ENCODE measurements around the gene TMEM198. TPM values are rescaled to one million over a fixed set of nuclear protein-coding genes. Genes with fewer than 3 reads are reported as not detected.

TMEM198 gene
- total RNA-seq, 2 donors from 2014 or later: 4.5 to 5.3 TPM

DNA sequence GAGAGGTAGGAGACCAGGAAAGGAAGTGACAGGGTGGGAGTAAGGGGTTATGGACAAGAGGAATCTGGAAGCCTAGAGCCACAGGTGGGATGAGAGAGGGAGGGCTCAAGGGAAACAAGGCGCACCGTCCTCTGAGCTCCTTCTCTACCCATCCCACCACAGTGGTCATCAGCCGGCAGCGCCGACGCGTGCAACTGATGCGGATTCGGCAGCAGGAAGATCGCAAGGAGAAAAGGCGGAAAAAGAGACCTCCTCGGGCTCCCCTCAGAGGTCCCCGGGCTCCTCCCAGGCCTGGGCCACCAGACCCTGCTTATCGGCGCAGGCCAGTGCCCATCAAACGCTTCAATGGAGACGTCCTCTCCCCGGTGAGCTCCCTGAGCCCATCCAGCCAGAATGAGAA, 5.2 kb downstream of the TMEM198 start:
- DNase-seq (no peak), ATAC-seq (replicated peaks in 1 of 2) (no peak)
- H3K4me1 Mint-ChIP-seq (ENCODE audit: low read depth): peaks cover 20% of the 10 kb centered on the region
- H3K27ac Mint-ChIP-seq: no peak overlapping the region
- H3K36me3 Mint-ChIP-seq (ENCODE audit: insufficient read depth in 2 of 2): no peaks in the 10 kb centered on the region
- H3K4me3 Mint-ChIP-seq: no peak overlapping the region
- peaks cover 46% of the 10 kb centered on the region for H3K27me3 Mint-ChIP-seq (ENCODE audit: low read depth)
- H3K9me3 Mint-ChIP-seq: no peaks in the 10 kb centered on the region

DNA sequence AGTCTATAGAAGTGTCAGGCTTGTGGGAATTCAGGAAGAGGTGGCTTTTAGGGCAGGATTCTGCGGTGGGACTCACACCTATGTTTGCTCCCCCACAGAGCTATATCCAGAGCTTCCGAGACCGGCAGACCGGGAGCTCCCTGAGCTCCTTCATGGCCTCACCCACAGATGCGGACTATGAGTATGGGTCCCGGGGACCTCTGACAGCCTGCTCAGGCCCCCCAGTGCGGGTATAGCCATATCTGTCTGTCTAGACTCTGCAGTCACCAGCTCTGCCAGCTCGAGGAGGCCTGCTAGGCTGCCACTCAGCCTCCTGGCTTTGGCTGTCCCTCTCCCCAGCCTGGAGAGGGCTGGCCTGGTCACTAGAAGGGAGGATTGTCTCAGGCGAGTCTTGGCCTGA, 5.8 kb downstream of the TMEM198 start:
- DNase-seq: no peak
- ATAC-seq (replicated peaks in 1 of 2): no peak
- Mint-ChIP-seq H3K27me3 (ENCODE audit: low read depth) (peaks cover 42% of the 10 kb centered on the region), H3K27ac (no peak overlapping the region), H3K9me3 (no peaks in the 10 kb centered on the region), H3K4me1 (ENCODE audit: low read depth) (peaks cover 14% of the 10 kb centered on the region), H3K36me3 (ENCODE audit: insufficient read depth in 2 of 2) (no peaks in the 10 kb centered on the region), H3K4me3 (no peak overlapping the region)

DNA sequence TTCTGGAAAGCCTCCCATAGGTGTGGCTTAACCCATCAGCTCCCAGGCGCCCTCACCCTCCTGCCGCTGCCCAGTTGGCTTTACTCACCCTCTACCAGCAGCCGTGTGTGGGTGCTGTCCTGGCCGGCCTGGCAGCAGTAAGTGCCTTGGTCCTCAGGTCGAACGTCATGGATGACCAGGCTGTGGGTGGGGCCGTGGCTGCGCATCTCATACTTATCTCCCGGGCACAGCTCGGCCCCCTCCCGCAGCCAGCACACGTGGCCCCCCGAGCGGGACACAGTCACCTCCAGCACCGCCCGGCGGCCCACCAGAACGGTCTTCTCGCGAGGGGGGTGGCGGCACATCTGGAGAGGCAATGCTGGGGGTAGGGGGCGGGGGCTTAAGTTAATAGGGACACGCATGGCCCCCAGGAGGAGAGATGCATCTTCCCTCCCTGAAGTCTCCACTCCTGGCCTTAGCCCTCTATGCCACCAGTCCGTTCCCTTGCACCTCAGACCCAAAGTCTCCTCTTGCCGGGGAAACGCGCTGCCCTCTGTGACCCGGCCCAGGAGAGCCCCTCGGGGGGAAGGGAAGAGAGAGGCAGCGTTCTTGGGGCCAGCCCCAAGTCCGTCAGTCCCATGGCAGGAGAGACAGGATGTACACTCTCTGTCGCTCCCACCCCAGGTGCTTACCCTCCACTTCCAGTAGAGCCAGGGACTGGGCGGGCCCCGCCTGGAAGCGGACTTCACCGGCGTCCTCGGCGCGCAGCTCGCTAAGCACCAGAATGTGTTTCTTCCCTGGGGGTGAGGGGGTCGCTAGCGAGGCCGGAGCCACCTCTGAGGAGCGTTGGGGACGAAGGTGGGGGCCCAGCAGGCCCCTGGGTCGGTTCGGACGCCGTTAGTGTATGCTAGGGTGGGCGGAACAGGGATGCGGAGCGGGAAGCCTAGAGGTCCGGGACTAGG, 7.9 kb downstream of the TMEM198 start:
- peaks cover 10% of the 10 kb centered on the region for H3K4me1 Mint-ChIP-seq (ENCODE audit: low read depth)
- H3K36me3 Mint-ChIP-seq (ENCODE audit: insufficient read depth in 2 of 2): no peaks in the 10 kb centered on the region
- DNase-seq (peak in 1 of 2 donors; percentile 19), ATAC-seq (replicated peaks in 1 of 2) (peak in 1 of 2 donors; percentile 46)
- H3K9me3 Mint-ChIP-seq: no peaks in the 10 kb centered on the region
- peak overlapping the region; percentile 87 to 91 for H3K4me3 Mint-ChIP-seq
- peaks cover 26% of the 10 kb centered on the region for H3K27me3 Mint-ChIP-seq (ENCODE audit: low read depth)
- no peak overlapping the region for H3K27ac Mint-ChIP-seq

- DNase-seq: peak; percentile 89 to 91
- Mint-ChIP-seq H3K36me3 (ENCODE audit: insufficient read depth in 2 of 2) (no peaks in the 10 kb centered on the region), H3K4me3 (peak overlapping the region; percentile 87 to 91), H3K9me3 (no peaks in the 10 kb centered on the region), H3K4me1 (ENCODE audit: low read depth) (peaks cover 10% of the 10 kb centered on the region), H3K27me3 (ENCODE audit: low read depth) (peaks cover 26% of the 10 kb centered on the region), H3K27ac (no peak overlapping the region)
- ATAC-seq (replicated peaks in 1 of 2): peak; percentile 90 to 93
These were observed 8.7 kb downstream of the TMEM198 start for GRCh38 chr2:219552382-219553167.

GRCh38 chr2:219553168-219553417, 9.3 kb downstream of the TMEM198 start:
- H3K36me3 Mint-ChIP-seq (ENCODE audit: insufficient read depth in 2 of 2): no peaks in the 10 kb centered on the region
- H3K4me3 Mint-ChIP-seq: peak overlapping the region in 1 of 2 donors; percentile 31
- no peak overlapping the region for H3K27ac Mint-ChIP-seq
- DNase-seq (no peak), ATAC-seq (replicated peaks in 1 of 2) (no peak)
- H3K4me1 Mint-ChIP-seq (ENCODE audit: low read depth): peaks cover 10% of the 10 kb centered on the region
- no peaks in the 10 kb centered on the region for H3K9me3 Mint-ChIP-seq
- H3K27me3 Mint-ChIP-seq (ENCODE audit: low read depth): peaks cover 26% of the 10 kb centered on the region

DNA sequence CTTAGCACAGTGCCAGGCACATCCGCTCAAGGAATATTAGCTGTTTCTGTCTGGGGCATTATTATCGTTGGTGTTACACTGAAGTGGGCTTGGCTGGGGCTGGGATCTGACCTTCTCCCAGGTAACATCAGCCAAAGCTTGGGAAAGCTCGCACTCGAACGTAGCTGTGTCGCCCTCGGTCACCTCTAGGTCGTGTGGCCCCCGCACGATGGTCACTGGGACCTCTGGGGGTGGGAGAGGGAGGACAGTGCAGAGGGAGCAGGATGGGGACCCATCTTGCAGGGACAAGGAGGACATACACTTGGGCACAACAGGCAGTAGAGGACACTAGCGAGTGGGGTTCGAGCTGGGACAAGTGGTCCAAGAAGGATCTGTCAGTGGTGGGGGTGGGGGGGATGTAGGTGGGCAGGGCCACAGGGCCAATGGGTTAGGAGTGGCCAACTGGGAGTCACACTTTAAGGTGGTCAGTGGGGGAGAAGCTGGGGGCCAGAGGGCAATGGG, 9.7 kb downstream of the TMEM198 start:
- peaks cover 26% of the 10 kb centered on the region for H3K27me3 Mint-ChIP-seq (ENCODE audit: low read depth)
- H3K27ac Mint-ChIP-seq: no peak overlapping the region
- DNase-seq: no peak
- ATAC-seq (replicated peaks in 1 of 2): no peak
- H3K4me1 Mint-ChIP-seq (ENCODE audit: low read depth): peaks cover 10% of the 10 kb centered on the region
- H3K9me3 Mint-ChIP-seq: no peaks in the 10 kb centered on the region
- peak overlapping the region; percentile 31 to 39 for H3K4me3 Mint-ChIP-seq
- H3K36me3 Mint-ChIP-seq (ENCODE audit: insufficient read depth in 2 of 2): no peaks in the 10 kb centered on the region

- DNase-seq (no peak), ATAC-seq (replicated peaks in 1 of 2) (no peak)
- Mint-ChIP-seq H3K27me3 (ENCODE audit: low read depth) (peaks cover 26% of the 10 kb centered on the region), H3K36me3 (ENCODE audit: insufficient read depth in 2 of 2) (no peaks in the 10 kb centered on the region), H3K27ac (no peak overlapping the region), H3K4me1 (ENCODE audit: low read depth) (peaks cover 10% of the 10 kb centered on the region), H3K9me3 (no peaks in the 10 kb centered on the region), H3K4me3 (no peak overlapping the region)
These were observed 10.5 kb downstream of the TMEM198 start for GRCh38 chr2:219554350-219554749.

GRCh38 chr2:219555956-219556355, 12.1 kb downstream of the TMEM198 start:
- Mint-ChIP-seq H3K4me3 (no peak overlapping the region), H3K9me3 (no peaks in the 10 kb centered on the region), H3K27me3 (ENCODE audit: low read depth) (peaks cover 22% of the 10 kb centered on the region), H3K36me3 (ENCODE audit: insufficient read depth in 2 of 2) (no peaks in the 10 kb centered on the region), H3K4me1 (ENCODE audit: low read depth) (peaks cover 6% of the 10 kb centered on the region), H3K27ac (no peak overlapping the region)
- no peak for DNase-seq
- no peak for ATAC-seq (replicated peaks in 1 of 2)

GRCh38 chr2:219556413-219556812, 12.6 kb downstream of the TMEM198 start:
- H3K27ac Mint-ChIP-seq: no peak overlapping the region
- no peaks in the 10 kb centered on the region for H3K9me3 Mint-ChIP-seq
- H3K27me3 Mint-ChIP-seq (ENCODE audit: low read depth): peaks cover 17% of the 10 kb centered on the region
- H3K4me3 Mint-ChIP-seq: no peak overlapping the region
- ATAC-seq (replicated peaks in 1 of 2): no peak
- H3K4me1 Mint-ChIP-seq (ENCODE audit: low read depth): peaks cover 5% of the 10 kb centered on the region
- H3K36me3 Mint-ChIP-seq (ENCODE audit: insufficient read depth in 2 of 2): no peaks in the 10 kb centered on the region
- no peak for DNase-seq

- Mint-ChIP-seq H3K27ac (no peak overlapping the region), H3K4me3 (no peak overlapping the region), H3K4me1 (ENCODE audit: low read depth) (no peaks in the 10 kb centered on the region), H3K9me3 (no peaks in the 10 kb centered on the region), H3K36me3 (ENCODE audit: insufficient read depth in 2 of 2) (no peaks in the 10 kb centered on the region), H3K27me3 (ENCODE audit: low read depth) (peaks cover 10% of the 10 kb centered on the region)
- ATAC-seq (replicated peaks in 1 of 2) (no peak), DNase-seq (no peak)
These were observed 13.5 kb downstream of the TMEM198 start for GRCh38 chr2:219557320-219557719.

DNA sequence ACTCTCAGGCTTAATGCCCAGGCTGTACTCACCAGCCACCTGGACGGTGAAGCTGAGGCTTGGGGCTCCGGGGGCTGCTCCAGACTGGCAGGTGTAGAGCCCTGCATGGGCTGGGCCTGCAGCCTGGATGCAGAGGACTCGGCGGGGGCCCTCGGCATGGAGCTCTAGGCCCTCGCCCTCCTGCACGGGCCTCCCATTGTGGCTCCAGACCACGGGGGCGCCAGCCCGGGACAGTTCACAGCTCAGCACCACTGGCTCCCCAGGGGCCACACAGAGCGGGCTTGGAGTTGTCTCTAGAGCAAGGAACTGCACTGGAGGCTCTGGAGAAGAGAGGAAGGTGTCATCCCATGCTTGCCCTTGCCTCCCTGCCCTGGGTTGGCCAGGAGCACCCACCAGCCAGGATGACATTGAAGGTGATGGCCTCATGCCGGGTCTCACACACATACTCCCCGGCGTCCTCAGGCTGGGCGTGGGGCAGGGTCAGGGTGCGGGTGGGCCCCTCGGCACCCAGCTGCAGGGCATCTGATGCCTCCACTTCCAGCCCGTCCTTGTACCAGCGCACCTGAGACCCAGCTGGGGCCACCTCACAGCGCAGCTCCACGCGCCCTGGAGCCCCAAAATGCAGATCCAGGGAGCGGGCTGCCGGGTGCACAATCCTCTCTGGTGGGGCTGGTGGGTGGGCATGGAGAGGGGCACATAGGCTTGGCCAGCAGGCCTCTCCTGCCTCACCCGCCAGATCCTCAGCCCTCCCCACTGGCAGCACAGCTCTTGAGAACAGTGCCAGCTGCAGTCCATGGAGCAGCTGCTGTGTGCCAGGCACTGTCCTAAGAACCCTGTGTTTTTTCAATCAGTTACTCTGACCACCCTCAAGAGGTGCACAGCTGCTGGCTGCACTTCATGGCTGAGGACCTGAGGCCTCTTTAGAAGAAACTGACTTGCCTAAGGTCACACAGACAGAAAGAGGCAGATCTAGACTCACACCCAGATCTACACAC, 14.3 kb downstream of the TMEM198 start:
- no peaks in the 10 kb centered on the region for H3K36me3 Mint-ChIP-seq (ENCODE audit: insufficient read depth in 2 of 2)
- H3K9me3 Mint-ChIP-seq: no peaks in the 10 kb centered on the region
- H3K4me1 Mint-ChIP-seq (ENCODE audit: low read depth): no peaks in the 10 kb centered on the region
- no peak overlapping the region for H3K4me3 Mint-ChIP-seq
- no peak overlapping the region for H3K27ac Mint-ChIP-seq
- ATAC-seq (replicated peaks in 1 of 2): no peak
- DNase-seq: no peak
- H3K27me3 Mint-ChIP-seq (ENCODE audit: low read depth): peaks cover 9% of the 10 kb centered on the region

DNA sequence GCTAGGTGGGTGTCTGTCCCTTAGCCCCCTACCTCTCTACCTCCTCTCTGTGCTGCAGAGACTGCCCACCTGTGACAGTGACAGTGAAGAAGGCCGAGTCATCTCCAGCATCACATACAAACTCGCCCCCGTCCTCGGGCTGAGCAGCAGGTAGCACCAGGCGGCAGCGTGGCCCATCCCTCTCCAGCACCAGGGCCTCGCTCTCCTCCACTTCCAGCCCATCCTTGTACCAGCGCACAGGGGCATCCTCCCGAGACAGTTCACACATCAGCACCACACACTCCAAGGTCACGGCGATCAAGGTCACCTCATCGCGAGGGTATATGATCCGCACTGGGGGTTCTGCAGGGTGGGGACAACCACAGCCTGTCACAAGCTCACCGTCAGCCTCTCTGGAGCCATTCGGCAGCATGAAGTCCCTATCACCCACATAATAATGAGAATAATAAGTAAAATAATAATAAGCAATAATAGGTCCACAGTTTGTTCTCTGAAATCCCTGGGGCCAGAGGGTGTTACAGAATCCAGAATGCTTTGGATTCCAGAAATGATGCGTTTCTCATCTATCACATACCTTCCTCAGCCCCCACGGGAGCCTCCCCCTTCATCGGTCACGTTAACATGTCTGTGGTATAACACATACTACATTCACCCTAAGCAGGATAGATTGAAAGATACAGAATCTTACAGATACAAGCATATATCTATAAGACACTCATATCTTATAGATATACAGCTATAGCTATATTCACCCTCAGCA, 15.5 kb downstream of the TMEM198 start:
- H3K27ac Mint-ChIP-seq: no peak overlapping the region
- no peaks in the 10 kb centered on the region for H3K4me1 Mint-ChIP-seq (ENCODE audit: low read depth)
- H3K4me3 Mint-ChIP-seq: no peak overlapping the region
- no peak for DNase-seq
- H3K27me3 Mint-ChIP-seq (ENCODE audit: low read depth): peaks cover 2% of the 10 kb centered on the region
- ATAC-seq (replicated peaks in 1 of 2): no peak
- no peaks in the 10 kb centered on the region for H3K36me3 Mint-ChIP-seq (ENCODE audit: insufficient read depth in 2 of 2)
- H3K9me3 Mint-ChIP-seq: no peaks in the 10 kb centered on the region

Data from activated T-cell treated with anti-CD3 and anti-CD28 coated beads, Interleukin-2, amount 50 U/mL, for 72 hours (primary cell).